PC-9 (cell line): ENCODE measurements around the gene MBD3. TPM values are rescaled to one million over a fixed set of nuclear protein-coding genes. Genes with fewer than 3 reads are reported as not detected.

Experiments used
- BruUV-seq: library from RNA; stranded (reverse); fragments of 400-500 nt; replicated peaks from 2 replicates; lab custom pipeline; 2021; lab: Mats Ljungman, UMichigan
- CTCF ChIA-PET: fragments of 300-600 bp; sonication (Branson Sonifier 250); formaldehyde crosslinking; loops from one replicate; lab custom pipeline; 2022; ENCODE audit warnings: antibody characterized with exemption; lab: Charles Lee
- POLR2A ChIA-PET: fragments of 300-600 bp; sonication (Branson Sonifier 250); formaldehyde crosslinking; loops from one replicate; lab custom pipeline; 2022; ENCODE audit warnings: antibody characterized with exemption; ENCODE audit not compliant: unreplicated experiment; lab: Charles Lee
- DNase-seq, 2 experiments: peaks; one replicate each; pipeline versions ENCODE4 v3.0.0 to v3.0.0-alpha.2; 2015 to 2022; ENCODE audit warnings: mixed read lengths in 1 of 2
- H2AFZ ChIP-seq: fragments of 200-600 bp; sonication (generic); 2 replicates; pipeline ENCODE4 v1.8.1; 2017; ENCODE audit warnings: antibody characterized with exemption
- H3F3A ChIP-seq: fragments of 200-600 bp; sonication (generic); 2 replicates; pipeline ENCODE4 v1.8.1; 2017; ENCODE audit warnings: antibody characterized with exemption, mild to moderate bottlenecking, low read depth; ENCODE audit not compliant: insufficient read depth
- H3K27ac ChIP-seq: fragments of 200-600 bp; sonication (generic); 2 replicates; pipeline ENCODE4 v1.6.1; 2016; ENCODE audit warnings: mixed run types
- H3K27me3 ChIP-seq: fragments of 200-600 bp; sonication (generic); 2 replicates; pipeline ENCODE4 v1.6.1; 2016; ENCODE audit warnings: low read depth, mixed run types; ENCODE audit not compliant: insufficient read depth
- H3K36me3 ChIP-seq: fragments of 200-600 bp; sonication (generic); 2 replicates; pipeline ENCODE4 v1.6.1; 2016; ENCODE audit warnings: low read depth, mixed run types
- H3K4me1 ChIP-seq: fragments of 200-600 bp; sonication (generic); replicated peaks from 2 replicates; pipeline ENCODE4 v1.6.1; 2016; ENCODE audit warnings: mixed run types; ENCODE audit not compliant: insufficient read depth
- H3K4me2 ChIP-seq: fragments of 200-600 bp; sonication (generic); 2 replicates; pipeline ENCODE4 v1.6.1; 2017; ENCODE audit warnings: mixed run types
- H3K4me3 ChIP-seq: fragments of 200-600 bp; sonication (generic); 2 replicates; pipeline ENCODE4 v1.6.1; 2016; ENCODE audit warnings: mixed run types
- H3K79me2 ChIP-seq: fragments of 200-600 bp; sonication (generic); 2 replicates; pipeline ENCODE4 v1.6.1; 2017; ENCODE audit warnings: low read depth, mixed run types
- H3K9me2 ChIP-seq: fragments of 200-600 bp; sonication (generic); 2 replicates; pipeline ENCODE4 v1.8.1; 2017; ENCODE audit warnings: mild to moderate bottlenecking; ENCODE audit not compliant: insufficient read depth
- H3K9me3 ChIP-seq: fragments of 200-600 bp; sonication (generic); 2 replicates; pipeline ENCODE4 v1.8.1; 2016; ENCODE audit warnings: low read depth; ENCODE audit not compliant: insufficient read depth
- H4K20me1 ChIP-seq: fragments of 200-600 bp; sonication (generic); 2 replicates; pipeline ENCODE4 v1.8.1; 2017; ENCODE audit not compliant: insufficient read depth
- CTCF ChIP-seq: fragments of 200-600 bp; sonication (generic); conservative IDR thresholded peaks from 2 replicates; pipeline ENCODE4 v1.6.1; 2017; ENCODE audit warnings: mixed run types, antibody characterized with exemption, mild to moderate bottlenecking, moderate library complexity
- EZH2 ChIP-seq: fragments of 200-600 bp; sonication (generic); IDR thresholded peaks from 2 replicates; pipeline ENCODE4 v1.8.0; 2017; ENCODE audit warnings: antibody characterized with exemption, low read depth
- intact Hi-C: fragments of 100-400 bp; cut with micrococcal nuclease; formaldehyde crosslinking; loops from one replicate; pipeline ENCODE4 v1.10.0; 2022; ENCODE audit not compliant: unreplicated experiment
- total RNA-seq: library from RNA; stranded (reverse); gene quantifications from 2 replicates; pipeline ENCODE4 v1.2.3, GENCODE V29; 2021

MBD3 gene
- total RNA-seq, 1 experiment from 2014 or later, result 129 TPM

- Histone ChIP-seq H3K9me2 (no peaks in the 10 kb centered on the region), H3K4me3 (no peak overlapping the region), H4K20me1 (no peaks in the 10 kb centered on the region), H3K27me3 (no peaks in the 10 kb centered on the region), H3K27ac (no peak overlapping the region), H3K36me3 (no peaks in the 10 kb centered on the region), H3K4me2 (no peak overlapping the region), H2AFZ (no peak overlapping the region), H3K9me3 (no peaks in the 10 kb centered on the region), H3K4me1 (peaks cover 18% of the 10 kb centered on the region), H3F3A (peaks cover 23% of the 10 kb centered on the region), H3K79me2 (peaks cover 3% of the 10 kb centered on the region)
- no TSS peak for BruUV-seq
- no peak for DNase-seq
- TF ChIP-seq CTCF (no peak), EZH2 (no peak)
- ChIA-PET CTCF (no interaction called here), POLR2A (no interaction called here)
- intact Hi-C loops, result loop anchor here (5.0 to 10.0 kb wide), 3 partner anchors 47 to 187 kb away; no protein-coding TSS in a partner anchor
These were observed 17.2 kb upstream of the MBD3 start for GRCh38 chr19:1609680-1610474.

GRCh38 chr19:1609103-1609396 is 16.4 kb upstream of the MBD3 start:
- no peaks in the 10 kb centered on the region for H3K9me3 ChIP-seq
- no peaks in the 10 kb centered on the region for H4K20me1 ChIP-seq
- H3K9me2 ChIP-seq, result no peaks in the 10 kb centered on the region
- no peak for DNase-seq
- peaks cover 22% of the 10 kb centered on the region for H3K4me1 ChIP-seq
- no peaks in the 10 kb centered on the region for H3K27me3 ChIP-seq
- H3K27ac ChIP-seq, result no peak overlapping the region
- no TSS peak for BruUV-seq
- intact Hi-C loops, result loop anchor here (5.0 to 10.0 kb wide), 3 partner anchors 48 to 188 kb away; no protein-coding TSS in a partner anchor
- H2AFZ ChIP-seq, result no peak overlapping the region
- H3F3A ChIP-seq, result peaks cover 23% of the 10 kb centered on the region
- TF ChIP-seq EZH2, result no peak
- TF ChIP-seq CTCF, result no peak
- H3K79me2 ChIP-seq, result peaks cover 12% of the 10 kb centered on the region
- H3K36me3 ChIP-seq, result no peaks in the 10 kb centered on the region
- ChIA-PET CTCF (no interaction called here), POLR2A (no interaction called here)
- H3K4me2 ChIP-seq, result peak overlapping the region; percentile 46; the same call in 1 of the 2 replicates
- no peak overlapping the region for H3K4me3 ChIP-seq

- peaks cover 26% of the 10 kb centered on the region for H3K4me1 ChIP-seq
- TF ChIP-seq CTCF (no peak), EZH2 (no peak)
- H3K27ac ChIP-seq, result no peak overlapping the region
- H2AFZ ChIP-seq, result no peak overlapping the region
- peaks cover 17% of the 10 kb centered on the region for H3K79me2 ChIP-seq
- peak overlapping the region; percentile 46 for H3K4me2 ChIP-seq
- POLR2A ChIA-PET, result no interaction called here
- CTCF ChIA-PET, result no interaction called here
- no TSS peak for BruUV-seq
- peak; percentile 53 to 71 for DNase-seq
- no peaks in the 10 kb centered on the region for H3K9me2 ChIP-seq
- H3K9me3 ChIP-seq, result no peaks in the 10 kb centered on the region
- H3K4me3 ChIP-seq, result no peak overlapping the region
- no peaks in the 10 kb centered on the region for H3K27me3 ChIP-seq
- peaks cover 23% of the 10 kb centered on the region for H3F3A ChIP-seq
- intact Hi-C loops, result loop anchor here (5.0 to 10.0 kb wide), 3 partner anchors 49 to 189 kb away; no protein-coding TSS in a partner anchor
- H4K20me1 ChIP-seq, result no peaks in the 10 kb centered on the region; the same call in 1 of the 2 replicates
- H3K36me3 ChIP-seq, result no peaks in the 10 kb centered on the region
These were observed 15.9 kb upstream of the MBD3 start for GRCh38 chr19:1608359-1609102.
